Sigmoid colon (tissue), 7 donors: ENCODE data around the gene RIN1. TPM values are rescaled to one million over a fixed set of nuclear protein-coding genes. Genes with fewer than 3 reads are reported as not detected.
"Not testable (repeated sequence)": the region's sequence is repeated elsewhere in the genome, so short reads cannot be mapped to it uniquely, and the experiment has no call there.

Source experiments
- DNase-seq: peaks from one replicate; pipeline ENCODE4 v3.0.0-alpha.2; 2019
- H3K27ac ChIP-seq, 4 donors: fragments of 200-600 bp; sonication (generic); one replicate each; pipeline ENCODE4 v1.5.1; 2016 to 2019; ENCODE audit warnings: mild to moderate bottlenecking in 1 of 4
- H3K27me3 ChIP-seq, 3 donors: fragments of 200-600 bp; sonication (generic); one replicate each; pipeline ENCODE4 v1.5.1; 2019; ENCODE audit warnings: mild to moderate bottlenecking in 1 of 3
- H3K36me3 ChIP-seq, 4 donors: fragments of 200-600 bp; sonication (generic); one replicate each; pipeline ENCODE4 v1.5.1; 2016 to 2019
- H3K4me1 ChIP-seq, 4 donors: fragments of 200-600 bp; sonication (generic); one replicate each; pipeline ENCODE4 v1.5.1; 2017 to 2019
- H3K4me3 ChIP-seq, 4 donors: fragments of 200-600 bp; sonication (generic); one replicate each; pipeline ENCODE4 v1.5.1; 2017 to 2019; ENCODE audit warnings: mild to moderate bottlenecking in 2 of 4, moderate library complexity in 1 of 4
- H3K9me3 ChIP-seq, 4 donors: fragments of 200-600 bp in 3 of 4; sonication (generic) in 3 of 4; one replicate each; pipeline versions ENCODE4 v1.5.1 to v1.6.1; 2013 to 2019
- CTCF ChIP-seq, 4 experiments: fragments of 450-650 bp in 3 of 4; fragments of 200-600 bp in 1 of 4; IDR thresholded peaks; one replicate each; pipeline ENCODE4 v1.5.1; 2016 to 2019; ENCODE audit warnings: antibody characterized with exemption in 4 of 4, mild to moderate bottlenecking in 3 of 4, moderate library complexity in 2 of 4
- EP300 ChIP-seq, 4 donors: sonication (generic); formaldehyde crosslinking; IDR thresholded peaks; one replicate each; pipeline ENCODE4 v1.6.1; 2017; ENCODE audit warnings: antibody characterized with exemption in 4 of 4
- POLR2A ChIP-seq, 2 donors: fragments of 450-650 bp; IDR thresholded peaks; one replicate each; pipeline ENCODE4 v1.6.1; 2016; ENCODE audit warnings: antibody characterized with exemption in 2 of 2, mild to moderate bottlenecking in 2 of 2, moderate library complexity in 2 of 2
- POLR2AphosphoS5 ChIP-seq, 4 donors: sonication (generic); formaldehyde crosslinking; IDR thresholded peaks; one replicate each; pipeline ENCODE4 v1.6.1; 2017; ENCODE audit warnings: antibody characterized with exemption in 4 of 4
- WGBS, 2 donors: extraction: QIAGEN DNeasy Blood & Tissue Kit; methylation state at CpG; one replicate each; pipeline ENCODE4 v1.1.7; 2013; 5-methylcytosine and 5-hydroxymethylcytosine counted together
- intact Hi-C: fragments of 100-400 bp; cut with DNase I; formaldehyde crosslinking; loops from one replicate; pipeline ENCODE4 v1.15.1; 2023
- polyA plus RNA-seq, 3 donors: library from polyadenylated mRNA; stranded (reverse); fragments of 200-250 nt; gene quantifications; one replicate each; pipeline ENCODE4 v1.2.3, GENCODE V29; 2013
- total RNA-seq, 4 donors: library from RNA; depleted of rRNA; stranded (reverse); fragments of >200 nt; gene quantifications; one replicate each; pipeline ENCODE4 v1.1.0, GENCODE V29; 2016
- donor health status: healthy with polysubstance abuse.
- donor health status: Bipolar disorder and iron deficiency.
- donor health status: healthy.

RIN1 gene
- total and polyA plus RNA-seq, 7 donors = 0.68 to 10.2 (median 2.9) TPM

- WGBS, 2 donors = 67 to 74% methylated on average over 3 of the region's 3 CpGs
- intact Hi-C loops = no loop called here
- H3K9me3 ChIP-seq = no peaks in the 10 kb centered on the region
- no peaks in the 10 kb centered on the region for H3K36me3 ChIP-seq
- no peak overlapping the region for H3K4me3 ChIP-seq
- DNase-seq = no peak
- no peak for TF ChIP-seq POLR2A (IDR thresholded peaks at IDR 0.05)
- TF ChIP-seq EP300 (IDR thresholded peaks at IDR 0.05) = no peak
- H3K4me1 ChIP-seq = no peaks in the 10 kb centered on the region
- no peak overlapping the region for H3K27ac ChIP-seq
- H3K27me3 ChIP-seq = no peaks in the 10 kb centered on the region
Measured at GRCh38 chr11:66359662-66360087, 23.4 kb upstream of the RIN1 start.

GRCh38 chr11:66350560-66351235 is 14.5 kb upstream of the RIN1 start:
- H3K4me3 ChIP-seq, DNase-seq, H3K9me3 ChIP-seq, H3K27me3 ChIP-seq, intact Hi-C loops, H3K27ac ChIP-seq, H3K36me3 ChIP-seq: not testable (repeated sequence)
- peaks cover 4 to 20% (median 17%) of the 10 kb centered on the region in 4 donors for H3K4me1 ChIP-seq
- WGBS, 2 donors = 26 to 67% methylated on average over 8 of the region's 8 CpGs

GRCh38 chr11:66349084-66349386 is 12.8 kb upstream of the RIN1 start:
- DNase-seq = no peak
- Histone ChIP-seq H3K36me3 (no peaks in the 10 kb centered on the region), H3K4me1 (peaks cover 4 to 32% (median 28%) of the 10 kb centered on the region in 4 donors), H3K4me3 (no peak overlapping the region), H3K9me3 (no peaks in the 10 kb centered on the region), H3K27me3 (no peaks in the 10 kb centered on the region), H3K27ac (no peak overlapping the region)
- intact Hi-C loops = loop anchor here (5.0 kb wide), 1 partner anchor 38 kb away; no protein-coding TSS in a partner anchor
- no peak for TF ChIP-seq EP300 (IDR thresholded peaks at IDR 0.05)
- no peak for TF ChIP-seq POLR2AphosphoS5 (IDR thresholded peaks at IDR 0.05)
- TF ChIP-seq POLR2A (IDR thresholded peaks at IDR 0.05) = no peak
- no peak for TF ChIP-seq CTCF (IDR thresholded peaks at IDR 0.05)
- WGBS, 2 donors = 48 to 78% methylated on average over 2 of the region's 2 CpGs

DNA sequence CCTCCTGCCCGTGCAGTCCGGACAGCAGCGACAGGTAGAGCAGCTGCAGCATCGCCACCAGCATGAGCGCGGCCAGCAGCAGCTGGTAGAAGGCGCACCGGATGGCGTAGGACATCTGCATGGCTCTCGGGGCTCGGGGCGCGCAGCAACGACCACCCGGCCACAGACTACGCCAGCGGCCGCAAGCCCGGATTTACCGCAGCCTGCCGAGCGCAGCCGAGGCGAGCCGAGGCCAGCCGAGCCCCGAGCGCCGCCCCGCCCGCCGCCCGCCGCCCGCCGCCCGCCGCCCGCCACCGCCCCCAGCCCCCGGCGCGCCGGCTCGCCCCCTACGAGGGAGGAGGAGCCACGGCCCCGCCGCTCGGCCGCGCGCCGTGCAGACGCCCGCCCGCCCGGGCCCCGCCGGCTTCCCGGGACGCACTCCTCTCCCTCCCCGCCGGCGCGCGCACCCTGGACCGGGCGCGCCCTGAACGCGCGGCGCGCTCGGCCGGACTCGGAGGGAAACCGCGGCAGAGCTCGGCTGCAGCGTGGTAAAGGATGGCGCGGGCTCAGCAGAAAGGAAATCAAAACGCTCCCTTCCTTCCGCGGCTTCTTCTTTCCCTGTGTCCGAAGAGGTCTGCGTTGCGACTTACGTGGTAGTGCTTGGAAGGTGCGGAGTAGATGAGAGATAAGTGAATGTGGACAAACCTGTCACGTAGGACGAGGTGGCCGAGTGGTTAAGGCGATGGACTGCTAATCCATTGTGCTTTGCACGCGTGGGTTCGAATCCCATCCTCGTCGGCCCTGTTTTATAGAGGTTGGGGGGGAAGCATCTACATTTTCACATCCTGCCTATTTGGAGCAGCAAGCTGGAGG is 11.4 kb upstream of the RIN1 start, which contains the start of gene B4GAT1:
B4GAT1 (minus strand) TSS at position 205 of the 852 bp plus-strand sequence; CDS start at position 121, 84 bp downstream.
- WGBS, 2 donors = 0% methylated on average over 101 of the region's 101 CpGs
- DNase-seq = peak; percentile 96
- intact Hi-C loops = loop anchor here (5.0 kb wide), 1 partner anchor 40 kb away; no protein-coding TSS in a partner anchor
- peak within 1 kb of the TSS; percentile 85 to 91 (median 90) for H3K27ac ChIP-seq
- TF ChIP-seq POLR2AphosphoS5 (IDR thresholded peaks at IDR 0.05) (peak in 2 of 4 donors; percentile 27 to 48), POLR2A (IDR thresholded peaks at IDR 0.05) (peak in 1 of 2 donors; percentile 18), CTCF (IDR thresholded peaks at IDR 0.05) (no peak)
- peaks cover 4 to 41% (median 40%) of the 10 kb centered on the region in 4 donors for H3K4me1 ChIP-seq
- H3K27me3 ChIP-seq = no peaks in the 10 kb centered on the region
- H3K4me3 ChIP-seq = peak within 1 kb of the TSS; percentile 67 to 82 (median 80)
- no peaks in the 10 kb centered on the region for H3K9me3 ChIP-seq
- H3K36me3 ChIP-seq = peaks cover 0 to 2% (median 0%) of the 10 kb centered on the region in 4 donors

GRCh38 chr11:66346476-66347424 is 10.5 kb upstream of the RIN1 start:
- TF ChIP-seq POLR2AphosphoS5 (IDR thresholded peaks at IDR 0.05) = no peak
- no peak for TF ChIP-seq CTCF (IDR thresholded peaks at IDR 0.05)
- TF ChIP-seq POLR2A (IDR thresholded peaks at IDR 0.05) = no peak
- TF ChIP-seq EP300 (IDR thresholded peaks at IDR 0.05) = no peak
- Histone ChIP-seq H3K9me3 (no peaks in the 10 kb centered on the region), H3K4me1 (peaks cover 4 to 41% (median 40%) of the 10 kb centered on the region in 4 donors), H3K27ac (peak overlapping the region; percentile 85 to 91 (median 90)), H3K27me3 (no peaks in the 10 kb centered on the region), H3K4me3 (peak overlapping the region; percentile 67 to 82 (median 80)), H3K36me3 (peaks cover 0 to 11% (median 3%) of the 10 kb centered on the region in 4 donors)
- DNase-seq = no peak
- WGBS, 2 donors = 27 to 31% methylated on average over 68 of the region's 68 CpGs
- intact Hi-C loops = loop anchor here (5.0 kb wide), 1 partner anchor 41 kb away; no protein-coding TSS in a partner anchor
